Transverse colon (tissue), 3 donors: ENCODE measurements around the gene DUSP12.

ENCODE experiments used
- CTCF ChIP-seq, 5 experiments: fragments of 200-600 bp in 3 of 5; fragments of 450-650 bp in 2 of 5; sonication (generic) in 3 of 5; IDR thresholded peaks; 1 replicate in 2 of 5; 2 replicates in 3 of 5; pipeline ENCODE4 v1.5.1; 2016 to 2017; ENCODE audit warnings: antibody characterized with exemption in 5 of 5, inconsistent platforms in 3 of 5, mild to moderate bottlenecking in 2 of 5, moderate library complexity in 1 of 5
- POLR2A ChIP-seq: fragments of 450-650 bp; IDR thresholded peaks from one replicate; pipeline ENCODE4 v1.6.1; 2016; ENCODE audit warnings: antibody characterized with exemption, mild to moderate bottlenecking, moderate library complexity

- no peak for TF ChIP-seq CTCF (IDR thresholded peaks at IDR 0.05)
- TF ChIP-seq POLR2A = no peak
Measured at GRCh38 chr1:161768461-161768860, 18.9 kb downstream of the DUSP12 start.
